GM12874 (cell line): ENCODE measurements around the gene IER3.

Source experiments
- CTCF ChIP-seq: IDR thresholded peaks from 2 replicates; pipeline ENCODE4 v1.5.1; 2011; ENCODE audit warnings: low read depth, mild to moderate bottlenecking, control low read depth, low read length, moderate library complexity; ENCODE audit not compliant: insufficient read depth

The IER3 gene

GRCh38 chr6:30740540-30740870, 3.8 kb downstream of the IER3 start:
- no peak for TF ChIP-seq CTCF

- TF ChIP-seq CTCF, result no peak
Observed at GRCh38 chr6:30738532-30738931, 5.8 kb downstream of the IER3 start.

GRCh38 chr6:30735668-30736314, 8.6 kb downstream of the IER3 start:
- TF ChIP-seq CTCF, result no peak

GRCh38 chr6:30732237-30732943, 12.0 kb downstream of the IER3 start:
- no peak for TF ChIP-seq CTCF

GRCh38 chr6:30730601-30731435, 13.5 kb downstream of the IER3 start:
- TF ChIP-seq CTCF, result peak; percentile 87

DNA sequence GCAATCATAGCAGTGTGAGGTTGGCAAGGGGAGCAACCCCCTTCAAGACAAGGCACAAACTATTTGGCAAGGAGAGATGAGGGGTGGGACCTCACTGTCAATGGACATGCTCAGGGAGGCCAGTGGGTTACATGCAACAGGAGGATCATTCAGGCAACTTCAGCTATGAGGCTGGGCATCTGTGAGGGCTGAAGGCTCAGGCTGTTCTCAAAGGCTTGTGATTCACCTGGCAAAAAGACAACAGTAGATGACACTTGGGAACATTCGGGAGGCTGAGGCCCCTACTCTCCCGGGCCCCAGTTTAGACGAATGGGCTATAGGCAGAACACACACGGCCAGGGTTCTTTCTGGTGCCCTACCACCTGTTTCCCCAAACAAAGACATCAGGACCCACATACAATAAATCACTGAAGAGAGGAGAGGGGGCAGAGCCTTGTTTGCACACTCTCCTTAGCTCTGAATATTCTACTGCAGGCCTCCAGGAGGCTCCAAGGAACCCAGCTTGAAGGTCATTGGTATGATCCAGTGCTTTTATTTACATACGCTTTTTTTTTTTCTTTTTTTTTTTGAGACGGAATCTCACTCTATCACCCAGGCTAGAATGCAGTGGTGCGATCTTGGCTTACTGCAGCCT, 16.3 kb downstream of the IER3 start:
- no peak for TF ChIP-seq CTCF
